GM12864 (cell line): ENCODE measurements around the gene TRMT5.

Experiments used
- DNase-seq: peaks from one replicate; pipeline ENCODE4 v3.0.0-alpha.2; 2011; ENCODE audit warnings: low read depth
- H3K4me3 ChIP-seq: 2 replicates; pipeline ENCODE4 v1.5.1; 2011; ENCODE audit warnings: mild to moderate bottlenecking, low read depth, low read length, control low read depth
- TF ChIP-seq, protein P1 (sequence below): IDR thresholded peaks from 2 replicates; pipeline ENCODE4 v1.5.1; 2011; ENCODE audit warnings: low read depth, mild to moderate bottlenecking, moderate library complexity, low read length, control low read depth, inconsistent platforms; ENCODE audit errors: missing control alignments

The TRMT5 gene

DNA sequence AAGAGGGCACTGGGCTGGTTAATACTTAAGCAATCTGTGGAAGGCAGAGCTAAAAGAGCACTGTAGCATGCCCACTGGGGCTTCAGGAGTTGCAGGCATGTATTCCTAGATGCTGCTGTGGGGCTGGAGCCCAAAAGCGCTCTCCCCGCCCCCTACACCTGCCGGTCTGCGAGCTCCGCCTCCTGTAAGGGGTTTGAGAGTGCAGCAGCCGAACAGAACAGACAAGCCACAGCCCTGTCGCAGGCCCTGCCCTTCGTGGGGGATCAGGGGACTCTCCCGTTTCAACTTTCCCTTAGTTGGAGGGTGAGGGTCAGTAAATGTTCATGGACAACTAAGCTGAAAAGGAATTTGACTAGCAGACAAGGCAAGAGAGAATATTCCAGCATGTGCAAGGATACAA is 17.7 kb upstream of the TRMT5 start:
- no peak overlapping the region for H3K4me3 ChIP-seq
- no peak for DNase-seq
- TF ChIP-seq, protein P1, sequence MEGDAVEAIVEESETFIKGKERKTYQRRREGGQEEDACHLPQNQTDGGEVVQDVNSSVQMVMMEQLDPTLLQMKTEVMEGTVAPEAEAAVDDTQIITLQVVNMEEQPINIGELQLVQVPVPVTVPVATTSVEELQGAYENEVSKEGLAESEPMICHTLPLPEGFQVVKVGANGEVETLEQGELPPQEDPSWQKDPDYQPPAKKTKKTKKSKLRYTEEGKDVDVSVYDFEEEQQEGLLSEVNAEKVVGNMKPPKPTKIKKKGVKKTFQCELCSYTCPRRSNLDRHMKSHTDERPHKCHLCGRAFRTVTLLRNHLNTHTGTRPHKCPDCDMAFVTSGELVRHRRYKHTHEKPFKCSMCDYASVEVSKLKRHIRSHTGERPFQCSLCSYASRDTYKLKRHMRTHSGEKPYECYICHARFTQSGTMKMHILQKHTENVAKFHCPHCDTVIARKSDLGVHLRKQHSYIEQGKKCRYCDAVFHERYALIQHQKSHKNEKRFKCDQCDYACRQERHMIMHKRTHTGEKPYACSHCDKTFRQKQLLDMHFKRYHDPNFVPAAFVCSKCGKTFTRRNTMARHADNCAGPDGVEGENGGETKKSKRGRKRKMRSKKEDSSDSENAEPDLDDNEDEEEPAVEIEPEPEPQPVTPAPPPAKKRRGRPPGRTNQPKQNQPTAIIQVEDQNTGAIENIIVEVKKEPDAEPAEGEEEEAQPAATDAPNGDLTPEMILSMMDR: no peak

DNA sequence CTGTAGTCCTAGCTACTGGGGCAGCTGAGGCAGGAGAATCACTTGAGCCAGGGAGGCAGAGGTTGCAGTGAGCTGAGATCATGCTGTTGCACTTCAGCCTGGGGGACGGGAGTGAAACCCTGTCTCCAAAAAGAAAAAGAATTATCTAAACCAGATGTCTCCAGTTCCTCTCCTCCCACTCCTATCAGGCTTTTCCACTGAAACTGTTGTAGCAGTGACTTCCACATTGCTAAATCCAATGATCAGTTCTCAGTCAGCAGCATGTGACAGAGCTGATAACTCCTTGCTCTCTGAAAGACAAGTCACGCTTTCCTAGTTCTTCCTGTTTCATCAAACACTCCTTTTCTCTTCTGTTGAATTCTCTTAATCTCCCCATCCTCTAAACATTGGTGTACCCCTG is 8.7 kb upstream of the TRMT5 start:
- no peak for DNase-seq
- H3K4me3 ChIP-seq: no peak overlapping the region
- TF ChIP-seq, protein P1: no peak

DNA sequence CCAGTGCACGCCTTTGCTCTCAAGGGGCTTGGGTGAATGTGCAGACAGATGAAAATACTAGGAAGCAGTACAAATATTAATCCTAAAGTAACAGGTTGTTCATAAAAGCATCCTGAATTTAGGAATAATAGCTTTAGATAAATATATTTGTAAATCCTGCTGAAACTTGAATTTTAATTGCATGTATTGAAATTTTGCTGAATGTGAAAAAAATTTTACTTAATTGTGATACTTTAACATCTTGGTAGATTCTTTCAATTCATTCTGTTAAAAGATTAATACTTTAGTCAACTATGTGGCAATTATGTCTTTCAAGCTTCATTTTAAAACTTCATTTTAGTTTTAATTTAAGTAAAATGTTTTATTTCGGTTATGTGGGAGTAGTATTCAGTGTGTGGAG is 5.6 kb upstream of the TRMT5 start:
- DNase-seq: no peak
- no peak overlapping the region for H3K4me3 ChIP-seq
- TF ChIP-seq, protein P1: no peak

DNA sequence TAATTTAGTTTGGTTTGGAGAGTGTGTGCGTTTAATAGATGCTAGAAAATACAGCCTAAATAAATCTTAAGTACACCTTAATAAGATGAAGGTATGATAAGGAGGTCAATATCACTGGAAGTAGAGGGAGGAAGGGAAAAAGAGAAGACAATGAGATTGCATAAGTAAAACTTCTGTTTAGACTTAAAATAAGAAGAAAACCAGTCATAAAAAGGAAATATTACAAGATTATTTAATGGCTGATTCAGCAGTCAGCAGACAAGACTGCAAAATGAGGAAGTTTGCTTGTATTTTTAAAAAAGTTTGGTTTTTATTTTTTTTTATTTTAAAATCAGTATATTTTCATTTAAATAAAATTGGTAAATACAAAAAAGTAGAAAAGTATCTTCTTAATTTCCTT is 3.3 kb upstream of the TRMT5 start:
- no peak overlapping the region for H3K4me3 ChIP-seq
- TF ChIP-seq, protein P1: no peak
- DNase-seq: no peak

DNA sequence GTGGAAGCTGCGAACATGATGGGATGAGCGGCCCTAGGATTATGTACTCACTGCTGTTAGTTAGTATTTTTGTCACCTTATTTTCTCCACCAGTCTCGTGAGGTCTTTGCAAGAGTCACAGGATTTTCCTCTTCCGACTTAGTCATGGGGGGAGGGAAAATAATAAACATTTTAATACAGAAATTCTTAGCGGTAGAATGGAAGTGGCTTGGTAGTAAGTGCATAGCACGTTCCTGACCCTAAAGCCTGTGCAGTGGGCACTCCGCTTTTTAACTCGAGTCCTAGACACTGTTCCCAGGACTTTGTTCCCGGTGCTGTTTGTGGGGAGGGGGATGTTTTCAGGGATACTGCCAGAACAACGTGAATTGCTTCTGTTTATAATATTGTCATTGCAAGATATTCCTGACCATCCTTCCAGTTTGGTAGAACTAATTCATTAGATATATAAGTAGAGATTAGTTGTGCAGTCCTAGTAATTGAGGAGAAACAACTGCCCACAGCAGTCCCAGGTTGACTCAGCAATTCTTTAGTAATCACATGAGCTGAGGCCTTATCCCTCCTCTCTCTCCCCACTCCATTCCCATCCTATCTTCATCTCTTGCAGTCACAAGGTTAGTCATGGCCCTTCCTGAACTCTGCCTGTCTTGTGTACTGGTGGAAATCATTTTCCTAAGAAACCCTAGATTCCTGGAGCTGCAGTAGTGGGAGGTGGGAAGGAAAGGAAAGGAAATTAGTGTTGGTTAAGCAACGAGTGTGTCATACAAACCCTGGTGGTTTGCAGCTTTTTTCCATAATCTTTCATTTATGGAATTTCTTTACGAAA is 965 bp upstream of the TRMT5 start:
- TF ChIP-seq, protein P1: no peak
- peak overlapping the region; percentile 89 for H3K4me3 ChIP-seq
- no peak for DNase-seq

DNA sequence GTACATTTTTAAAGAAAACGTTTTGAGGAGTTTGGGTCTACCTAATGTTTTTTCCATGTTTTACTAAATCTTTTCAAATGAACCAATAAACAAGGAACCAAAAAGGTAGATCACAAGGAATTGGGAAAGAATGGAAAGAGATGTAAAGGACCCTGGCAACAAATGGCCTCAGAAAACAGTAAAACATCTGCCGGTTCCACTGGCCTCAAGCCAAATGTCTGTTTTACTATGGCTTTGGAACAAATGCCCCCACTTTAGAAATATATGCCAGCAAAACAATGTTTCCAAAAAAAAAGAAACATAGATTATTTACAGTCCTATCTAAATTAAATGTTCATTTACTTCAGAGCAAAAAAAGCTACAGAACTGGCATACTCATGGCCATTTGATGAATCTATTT is 3.0 kb downstream of the TRMT5 start:
- DNase-seq: no peak
- TF ChIP-seq, protein P1: no peak
- H3K4me3 ChIP-seq: no peak overlapping the region

DNA sequence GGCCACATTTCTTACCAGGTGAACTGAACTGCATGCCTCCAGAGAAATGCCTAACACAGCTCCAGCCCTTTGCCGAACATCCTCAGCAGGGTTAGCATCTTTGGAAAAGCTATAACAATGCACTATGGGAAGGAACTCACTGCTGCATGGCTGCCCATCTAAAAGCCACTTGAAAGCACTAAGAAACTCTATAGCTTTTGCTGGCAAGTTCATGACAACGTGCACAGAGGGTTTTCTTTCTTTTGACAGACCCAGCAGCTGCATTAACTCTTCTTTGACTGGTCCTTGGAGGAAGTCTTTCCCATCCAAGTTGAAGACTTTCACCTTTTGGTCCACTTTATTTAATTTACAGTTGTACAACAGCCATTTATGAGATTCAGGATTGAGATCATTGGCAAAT is 5.3 kb downstream of the TRMT5 start:
- TF ChIP-seq, protein P1: no peak
- no peak overlapping the region for H3K4me3 ChIP-seq
- no peak for DNase-seq
